Smooth muscle cell of bladder (primary cell): ENCODE results near the gene AKAP6. TPM values are rescaled to one million over a fixed set of nuclear protein-coding genes. Genes with fewer than 3 reads are reported as not detected.

Source experiments
- total RNA-seq: library from RNA; depleted of rRNA; stranded (reverse); fragments of >200 nt; gene quantifications from 2 replicates; pipeline ENCODE4 v1.2.3, GENCODE V29; 2014

The AKAP6 gene
- 1.00 and 2.7 TPM in 2 replicates for total RNA-seq

GRCh38 chr14:32329146-32329545, at the start of gene AKAP6:
Gene AKAP6 (plus strand): TSS chr14:32329298. CDS start chr14:32433494, 104,196 bp downstream.

Other genes with a start within 250 kb of the AKAP6 start
- gene RNU6-7, start 127.3 kb upstream of the AKAP6 start, total RNA-seq = not detected in 2 replicates
- gene RNU6-8, start 126.0 kb upstream of the AKAP6 start, total RNA-seq = not detected in 2 replicates